Small intestine (tissue), 7 donors: ENCODE data around the gene MGAT1. TPM values are rescaled to one million over a fixed set of nuclear protein-coding genes. Genes with fewer than 3 reads are reported as not detected.

Experiments used
- DNase-seq, 2 donors: peaks; one replicate each; pipeline versions ENCODE4 v3.0.0 to v3.0.0-alpha.2; 2013
- FAIRE-seq: peaks from 2 replicates; lab custom pipeline; 2012; peaks lifted over from hg19 to GRCh38; lab: Jason Lieb, UNC
- H3K27ac ChIP-seq, 3 donors: one replicate each; pipeline ENCODE4 v1.5.1; 2013; ENCODE audit warnings: low read length in 2 of 3, mild to moderate bottlenecking in 2 of 3, control low read depth in 1 of 3, inconsistent platforms in 1 of 3, low read depth in 1 of 3, moderate library complexity in 1 of 3
- H3K27me3 ChIP-seq, 3 donors: one replicate each; pipeline ENCODE4 v1.6.1; 2013; ENCODE audit warnings: low read length in 3 of 3, inconsistent platforms in 1 of 3; ENCODE audit not compliant: control insufficient read depth in 3 of 3, insufficient read depth in 3 of 3
- H3K36me3 ChIP-seq, 3 donors: one replicate each; pipeline ENCODE4 v1.6.1; 2013; ENCODE audit warnings: low read length in 3 of 3, inconsistent platforms in 1 of 3, low read depth in 1 of 3, mild to moderate bottlenecking in 1 of 3, moderate library complexity in 1 of 3; ENCODE audit not compliant: control insufficient read depth in 3 of 3, insufficient read depth in 2 of 3
- H3K4me1 ChIP-seq, 3 donors: one replicate each; pipeline ENCODE4 v1.6.1; 2013; ENCODE audit warnings: low read length in 2 of 3, inconsistent platforms in 1 of 3, low read depth in 1 of 3, mild to moderate bottlenecking in 1 of 3, moderate library complexity in 1 of 3; ENCODE audit not compliant: control insufficient read depth in 3 of 3, insufficient read depth in 2 of 3
- H3K4me3 ChIP-seq, 3 donors: one replicate each; pipeline ENCODE4 v1.5.1; 2013; ENCODE audit warnings: low read length in 3 of 3, control low read depth in 1 of 3, inconsistent platforms in 1 of 3, low read depth in 1 of 3, mild to moderate bottlenecking in 1 of 3, moderate library complexity in 1 of 3
- H3K9me3 ChIP-seq, 2 donors: one replicate each; pipeline ENCODE4 v1.6.1; 2013; ENCODE audit warnings: low read depth in 1 of 2, low read length in 1 of 2; ENCODE audit not compliant: control insufficient read depth in 2 of 2, insufficient read depth in 1 of 2
- WGBS, 3 donors: extraction: QIAGEN DNeasy Blood & Tissue Kit; methylation state at CpG; one replicate each; pipeline ENCODE4 v1.1.7; 2013; 5-methylcytosine and 5-hydroxymethylcytosine counted together
- polyA plus RNA-seq, 4 donors: library from polyadenylated mRNA; stranded (reverse) in 3 of 4; unstranded in 1 of 4; fragments of 200-250 nt in 3 of 4; fragments of 120-200 nt in 1 of 4; gene quantifications; one replicate each; pipeline versions ENCODE4 v1.2.1 to v1.2.3, GENCODE V29; 2013
- donor health status: healthy with polysubstance abuse.
- donor health status: control.
- donor health status: control.
- donor health status: Bipolar disorder and iron deficiency.
- donor health status: healthy.

Gene MGAT1
- polyA plus RNA-seq, 4 donors: 52.3 to 125 (median 89.2) TPM

GRCh38 chr5:180797256-180798192 lies 5.1 kb downstream of the MGAT1 start:
- peaks cover 0 to 28% (median 7%) of the 10 kb centered on the region in 3 donors for H3K36me3 ChIP-seq
- no peaks in the 10 kb centered on the region for H3K9me3 ChIP-seq
- WGBS, 3 donors: 80 to 87% (median 83%) methylated on average over 9 to 10 of the region's 10 CpGs
- DNase-seq (no peak), FAIRE-seq (no peak)
- H3K4me3 ChIP-seq: no peak overlapping the region
- H3K4me1 ChIP-seq: peaks cover 22 to 33% (median 25%) of the 10 kb centered on the region in 3 donors
- H3K27ac ChIP-seq: no peak overlapping the region
- no peaks in the 10 kb centered on the region for H3K27me3 ChIP-seq

DNA sequence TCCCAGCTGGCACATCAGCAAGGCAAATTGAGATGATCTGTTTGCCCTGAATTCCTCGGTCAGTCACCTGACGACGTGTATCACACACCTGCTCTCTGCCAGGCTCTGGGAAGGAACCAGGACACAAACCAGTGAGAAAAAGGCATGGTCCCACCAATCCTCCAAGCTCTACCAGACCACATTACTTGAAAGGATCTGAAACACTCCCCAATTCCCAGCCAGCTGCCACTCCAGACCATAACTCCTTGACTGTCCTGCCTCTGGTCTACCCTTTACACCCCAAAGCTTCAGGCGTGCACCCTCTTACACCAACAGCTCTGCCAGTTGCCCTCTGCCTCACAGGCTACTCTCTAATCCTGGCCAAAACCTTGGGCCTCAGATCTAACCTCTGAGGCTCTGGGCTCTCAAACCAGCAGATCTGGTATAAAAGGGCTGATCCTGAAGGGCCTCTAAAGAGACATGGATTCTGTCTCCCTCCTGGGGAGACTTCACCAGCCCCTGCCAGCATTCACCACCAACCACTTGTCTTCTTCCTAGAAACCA lies 6.8 kb downstream of the MGAT1 start:
- FAIRE-seq (no peak), DNase-seq (no peak)
- Histone ChIP-seq H3K36me3 (peaks cover 3 to 45% (median 13%) of the 10 kb centered on the region in 3 donors), H3K4me1 (peaks cover 19 to 25% (median 22%) of the 10 kb centered on the region in 3 donors), H3K27me3 (no peaks in the 10 kb centered on the region), H3K9me3 (no peaks in the 10 kb centered on the region), H3K4me3 (no peak overlapping the region), H3K27ac (no peak overlapping the region)
- 31 to 72% (median 54%) methylated on average over 4 of the region's 4 CpGs for WGBS, 3 donors

DNA sequence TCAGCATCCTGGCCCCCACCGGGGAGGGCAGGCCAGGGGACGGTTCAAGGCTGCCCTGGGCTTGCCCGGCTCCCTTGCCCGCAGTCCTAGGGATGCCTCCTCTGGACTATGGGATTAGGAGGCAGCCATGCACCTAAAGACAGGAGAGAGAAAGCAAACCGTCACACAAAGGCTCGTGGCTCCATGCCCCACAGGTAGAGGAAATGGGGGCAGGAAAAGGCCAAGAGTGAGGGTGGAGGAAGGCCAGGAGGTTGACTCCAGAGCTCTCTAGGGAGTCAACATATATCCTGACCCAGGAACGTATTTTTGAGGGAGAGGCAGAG lies 9.7 kb downstream of the MGAT1 start:
- 77 to 85% (median 80%) methylated on average over 6 to 7 of the region's 7 CpGs for WGBS, 3 donors
- no peaks in the 10 kb centered on the region for H3K27me3 ChIP-seq
- H3K4me3 ChIP-seq: no peak overlapping the region
- no peaks in the 10 kb centered on the region for H3K9me3 ChIP-seq
- no peak for FAIRE-seq
- no peak overlapping the region for H3K27ac ChIP-seq
- peaks cover 0 to 3% (median 3%) of the 10 kb centered on the region in 3 donors for H3K4me1 ChIP-seq
- peaks cover 3 to 62% (median 16%) of the 10 kb centered on the region in 3 donors for H3K36me3 ChIP-seq
- DNase-seq: no peak

- no peak for FAIRE-seq
- Histone ChIP-seq H3K4me1 (peaks cover 0 to 2% (median under 1%) of the 10 kb centered on the region in 3 donors), H3K9me3 (no peaks in the 10 kb centered on the region), H3K27me3 (no peaks in the 10 kb centered on the region), H3K27ac (no peak overlapping the region), H3K4me3 (no peak overlapping the region), H3K36me3 (peaks cover 3 to 60% (median 16%) of the 10 kb centered on the region in 3 donors)
- DNase-seq: no peak
- 93 to 97% (median 97%) methylated on average over 52 to 60 of the region's 60 CpGs for WGBS, 3 donors
These were observed 10.2 kb downstream of the MGAT1 start for GRCh38 chr5:180792287-180792964.

- FAIRE-seq (no peak), DNase-seq (peak in 1 of 2 donors; percentile 77)
- no peaks in the 10 kb centered on the region for H3K27me3 ChIP-seq
- 78 to 90% (median 83%) methylated on average over 31 of the region's 31 CpGs for WGBS, 3 donors
- peaks cover 0 to 2% (median 0%) of the 10 kb centered on the region in 3 donors for H3K4me1 ChIP-seq
- H3K27ac ChIP-seq: no peak overlapping the region
- H3K36me3 ChIP-seq: peaks cover 3 to 57% (median 16%) of the 10 kb centered on the region in 3 donors
- no peaks in the 10 kb centered on the region for H3K9me3 ChIP-seq
- no peak overlapping the region for H3K4me3 ChIP-seq
These were observed 10.9 kb downstream of the MGAT1 start for GRCh38 chr5:180791611-180792213.

GRCh38 chr5:180790524-180790923 lies 12.1 kb downstream of the MGAT1 start:
- peaks cover 3 to 60% (median 16%) of the 10 kb centered on the region in 3 donors for H3K36me3 ChIP-seq

DNA sequence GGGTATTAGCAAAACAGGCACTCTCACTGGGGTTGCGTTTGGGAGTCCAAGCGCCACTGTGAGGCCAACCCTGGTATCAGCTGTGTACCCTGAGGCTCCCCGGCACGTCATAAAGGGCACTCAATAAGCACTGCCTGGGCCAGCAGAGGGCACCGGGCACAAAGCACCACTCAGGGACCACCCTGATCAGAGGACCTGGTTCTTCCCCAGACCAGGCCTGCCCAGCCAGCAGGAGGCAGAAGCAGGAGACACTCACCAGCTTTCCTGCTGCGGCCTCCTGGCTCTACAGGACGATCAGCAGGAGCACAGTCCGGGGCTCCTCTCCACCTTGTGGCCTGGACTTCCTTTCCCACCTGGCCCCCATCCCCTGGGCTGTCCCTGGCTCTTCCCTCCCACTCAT lies 12.6 kb downstream of the MGAT1 start:
- Histone ChIP-seq H3K27me3 (no peaks in the 10 kb centered on the region), H3K4me1 (peaks cover 0 to 2% (median 0%) of the 10 kb centered on the region in 3 donors), H3K27ac (no peak overlapping the region), H3K9me3 (no peaks in the 10 kb centered on the region), H3K36me3 (peaks cover 3 to 60% (median 16%) of the 10 kb centered on the region in 3 donors), H3K4me3 (no peak overlapping the region)
- 74 to 81% (median 79%) methylated on average over 8 of the region's 8 CpGs for WGBS, 3 donors
- FAIRE-seq (no peak), DNase-seq (no peak)

More at GRCh38 chr5:180790524-180790923, 12.1 kb downstream of the MGAT1 start:
- Histone ChIP-seq H3K27me3 (no peaks in the 10 kb centered on the region), H3K27ac (no peak overlapping the region), H3K4me1 (peaks cover 0 to 2% (median 0%) of the 10 kb centered on the region in 3 donors), H3K4me3 (no peak overlapping the region), H3K9me3 (no peaks in the 10 kb centered on the region)
- no peak for DNase-seq
- 83 to 92% (median 89%) methylated on average over 6 of the region's 6 CpGs for WGBS, 3 donors
- no peak for FAIRE-seq
